Measurements from ENCODE around the gene MZT2A.
"Not testable (repeated sequence)": the region's sequence is repeated elsewhere in the genome, so short reads cannot be mapped to it uniquely, and the experiment has no call there.

DNA sequence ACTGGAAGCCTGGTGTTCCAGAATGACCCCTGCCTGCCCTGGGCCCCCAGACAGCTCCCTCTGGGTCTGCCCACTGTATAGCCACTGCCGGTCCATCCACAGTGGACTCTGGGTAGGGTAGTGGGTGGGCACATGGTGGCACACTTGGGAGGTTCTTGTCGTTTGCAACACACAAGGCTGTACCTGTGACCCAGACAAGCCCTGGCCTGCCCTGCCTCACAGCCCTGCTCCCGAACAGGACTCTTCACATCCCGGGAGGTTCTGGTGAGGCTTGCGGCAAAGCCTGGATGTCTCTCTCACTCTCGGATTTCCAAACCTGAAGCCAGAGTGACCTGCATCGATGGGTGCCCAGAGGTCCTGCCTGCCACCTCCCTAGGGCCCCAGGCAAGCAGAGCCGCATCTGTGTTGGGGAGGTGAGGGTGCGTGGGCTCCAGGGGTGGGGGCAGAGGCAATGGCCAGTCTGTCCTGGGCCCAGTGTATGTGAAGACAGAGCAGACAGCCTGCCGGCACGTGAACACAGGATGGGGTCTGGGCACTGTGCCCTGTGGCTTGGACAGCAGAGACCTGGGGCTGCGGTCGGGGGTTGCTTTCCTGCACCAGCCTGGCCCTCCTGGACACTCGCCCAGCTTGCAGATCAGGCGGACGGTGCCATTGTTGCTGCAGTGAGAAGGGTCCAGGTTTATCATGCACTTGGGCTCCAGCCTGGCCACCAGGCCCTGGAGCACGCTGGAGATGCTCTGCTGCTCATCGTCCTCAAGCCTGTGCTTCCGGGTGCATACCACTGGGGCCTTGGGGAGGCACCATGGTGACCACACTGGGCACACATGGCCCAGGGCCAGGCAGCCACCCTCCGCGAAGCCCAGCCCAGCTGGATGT, 44.0 kb upstream of the MZT2A start:
- TF ChIP-seq, protein P1, sequence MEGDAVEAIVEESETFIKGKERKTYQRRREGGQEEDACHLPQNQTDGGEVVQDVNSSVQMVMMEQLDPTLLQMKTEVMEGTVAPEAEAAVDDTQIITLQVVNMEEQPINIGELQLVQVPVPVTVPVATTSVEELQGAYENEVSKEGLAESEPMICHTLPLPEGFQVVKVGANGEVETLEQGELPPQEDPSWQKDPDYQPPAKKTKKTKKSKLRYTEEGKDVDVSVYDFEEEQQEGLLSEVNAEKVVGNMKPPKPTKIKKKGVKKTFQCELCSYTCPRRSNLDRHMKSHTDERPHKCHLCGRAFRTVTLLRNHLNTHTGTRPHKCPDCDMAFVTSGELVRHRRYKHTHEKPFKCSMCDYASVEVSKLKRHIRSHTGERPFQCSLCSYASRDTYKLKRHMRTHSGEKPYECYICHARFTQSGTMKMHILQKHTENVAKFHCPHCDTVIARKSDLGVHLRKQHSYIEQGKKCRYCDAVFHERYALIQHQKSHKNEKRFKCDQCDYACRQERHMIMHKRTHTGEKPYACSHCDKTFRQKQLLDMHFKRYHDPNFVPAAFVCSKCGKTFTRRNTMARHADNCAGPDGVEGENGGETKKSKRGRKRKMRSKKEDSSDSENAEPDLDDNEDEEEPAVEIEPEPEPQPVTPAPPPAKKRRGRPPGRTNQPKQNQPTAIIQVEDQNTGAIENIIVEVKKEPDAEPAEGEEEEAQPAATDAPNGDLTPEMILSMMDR (IDR thresholded peaks at IDR 0.05; ENCODE audit: insufficient read depth, low read length) = not testable (repeated sequence)
- not testable (repeated sequence) for TF ChIP-seq REST (IDR thresholded peaks at IDR 0.05; ENCODE audit: insufficient replicate concordance, low read depth); GABPA (IDR thresholded peaks at IDR 0.05; ENCODE audit: low read depth); POLR2AphosphoS5 (IDR thresholded peaks at IDR 0.05; ENCODE audit: low read depth)

Data from HL-60 (cell line).